GM12878 (cell line): ENCODE results near the gene RUBCNL. TPM values are rescaled to one million over a fixed set of nuclear protein-coding genes. Genes with fewer than 3 reads are reported as not detected.
A peak's percentile ranks its signal among the peaks of the same experiment; 100 is the strongest.

Experiments
- ATAC-seq: fragments of 200-7000 bp; cut with Tn5 transposase; 3 replicates; pipeline ENCODE4 v1.9.1; 2020; ENCODE audit warnings: mild to moderate bottlenecking, moderate library complexity
- BruUV-seq: library from RNA; stranded (reverse); fragments of 400-500 nt; replicated peaks from 2 replicates; lab custom pipeline; 2021; lab: Mats Ljungman, UMichigan
- CTCF ChIA-PET: fragments of 300-600 bp; sonication (Branson Sonifier 250); formaldehyde crosslinking; extraction: SDS; loops from one replicate; lab custom pipeline; 2021; ENCODE audit warnings: inconsistent platforms; lab: Yijun Ruan, JAX
- POLR2A ChIA-PET: fragments of 350-600 bp; formaldehyde crosslinking; extraction: SDS; loops from one replicate; lab custom pipeline; 2021; ENCODE audit warnings: inconsistent platforms; lab: Charles Lee
- RAD21 ChIA-PET: fragments of 300-600 bp; sonication (Branson Sonifier 250); formaldehyde crosslinking; loops from one replicate; lab custom pipeline; 2023; ENCODE audit warnings: antibody characterized with exemption; ENCODE audit not compliant: unreplicated experiment; lab: Charles Lee
- SMC1A ChIA-PET: fragments of 300-600 bp; sonication (Branson Sonifier 250); formaldehyde crosslinking; loops from one replicate; lab custom pipeline; 2023; ENCODE audit not compliant: unreplicated experiment, uncharacterized antibody; lab: Charles Lee
- DNase-seq: peaks from one replicate; pipeline ENCODE4 v3.0.0-alpha.2; 2011; ENCODE audit warnings: low read depth, low spot score
- FAIRE-seq: peaks from 3 replicates; lab custom pipeline; 2011; peaks lifted over from hg19 to GRCh38; lab: Jason Lieb, UNC
- H2AFZ ChIP-seq: 2 replicates; pipeline ENCODE4 v1.6.0; 2011; ENCODE audit warnings: low read depth, low read length, control low read depth; ENCODE audit not compliant: control insufficient read depth
- H3K27ac ChIP-seq: 2 replicates; pipeline ENCODE4 v1.5.1; 2011; ENCODE audit warnings: control low read depth; ENCODE audit not compliant: control insufficient read depth, insufficient read depth
- H3K27me3 ChIP-seq, 2 experiments: replicated peaks in 1 of 2; 2 replicates each; pipeline versions ENCODE4 v1.6.0 to v1.6.1; 2011; ENCODE audit warnings: low read length in 1 of 2; ENCODE audit not compliant: control insufficient read depth in 2 of 2, insufficient read depth in 2 of 2
- H3K36me3 ChIP-seq, 2 experiments: 2 replicates each; pipeline ENCODE4 v1.5.1; 2011; ENCODE audit warnings: low read length in 1 of 2; ENCODE audit not compliant: control insufficient read depth in 2 of 2, insufficient read depth in 2 of 2
- H3K4me1 ChIP-seq: 2 replicates; pipeline ENCODE4 v1.6.1; 2011; ENCODE audit warnings: mild to moderate bottlenecking, low read length, moderate library complexity, mixed read lengths; ENCODE audit not compliant: control insufficient read depth, insufficient read depth
- H3K4me2 ChIP-seq: 2 replicates; pipeline ENCODE4 v1.6.0; 2011; ENCODE audit warnings: control low read depth; ENCODE audit not compliant: control insufficient read depth, insufficient read depth
- H3K4me3 ChIP-seq: fragments of 200-600 bp; sonication (generic); 2 replicates; pipeline ENCODE4 v1.5.1; 2016
- H3K79me2 ChIP-seq: 2 replicates; pipeline ENCODE4 v1.6.0; 2011; ENCODE audit warnings: low read length; ENCODE audit not compliant: control insufficient read depth, insufficient read depth
- H3K9ac ChIP-seq: 2 replicates; pipeline ENCODE4 v1.8.0; 2011; ENCODE audit warnings: low read length, control low read depth, mixed read lengths; ENCODE audit not compliant: control insufficient read depth, insufficient read depth
- H3K9me3 ChIP-seq: replicated peaks from 3 replicates; pipeline ENCODE4 v1.5.1; 2011; ENCODE audit warnings: mild to moderate bottlenecking, low read length; ENCODE audit not compliant: control insufficient read depth, insufficient read depth
- H4K20me1 ChIP-seq: 2 replicates; pipeline ENCODE4 v1.6.0; 2011; ENCODE audit not compliant: control insufficient read depth, insufficient read depth
- CREB1 ChIP-seq: IDR thresholded peaks from 2 replicates; pipeline ENCODE4 v1.6.1; 2012; ENCODE audit warnings: low read depth, mild to moderate bottlenecking, inconsistent platforms
- FOXK2 ChIP-seq: fragments of 450-650 bp; IDR thresholded peaks from 2 replicates; pipeline ENCODE4 v1.6.1; 2017; ENCODE audit warnings: mild to moderate bottlenecking, moderate library complexity
- NFIC ChIP-seq: IDR thresholded peaks from 2 replicates; pipeline ENCODE4 v1.6.1; 2012; ENCODE audit warnings: low read depth, mild to moderate bottlenecking, inconsistent platforms, low read length, moderate library complexity
- RB1 ChIP-seq: fragments of 450-650 bp; formaldehyde crosslinking; IDR thresholded peaks from 2 replicates; pipeline ENCODE4 v1.6.1; 2017; ENCODE audit warnings: mild to moderate bottlenecking, borderline replicate concordance
- SUZ12 ChIP-seq: fragments of 200-600 bp; sonication (generic); IDR thresholded peaks from one replicate; pipeline ENCODE4 v1.6.1; 2018; ENCODE audit warnings: antibody characterized with exemption, mild to moderate bottlenecking; ENCODE audit not compliant: unreplicated experiment
- ZBED1 ChIP-seq: IDR thresholded peaks from 2 replicates; pipeline ENCODE4 v1.6.1; 2016; ENCODE audit warnings: borderline replicate concordance
- ZNF217 ChIP-seq: fragments of 450-650 bp; IDR thresholded peaks from 2 replicates; pipeline ENCODE4 v1.6.1; 2017; ENCODE audit warnings: antibody characterized with exemption, mild to moderate bottlenecking
- WGBS: methylation state at CpG from one replicate; pipeline ENCODE4 v1.1.6; 2016; ENCODE audit warnings: low lambda C conversion rate; ENCODE audit not compliant: insufficient replicate concordance, insufficient coverage; ENCODE audit errors: missing lambda C conversion rate; 5-methylcytosine and 5-hydroxymethylcytosine counted together
- in situ Hi-C: fragments of 300-500 bp; cut with MboI; formaldehyde crosslinking; loops from 9 replicates; pipeline ENCODE4 v1.14.3; 2018; ENCODE audit warnings: mixed read lengths
- intact Hi-C: fragments of 100-400 bp; cut with micrococcal nuclease; formaldehyde crosslinking; loops from one replicate; pipeline ENCODE4 v1.14.2; 2022; ENCODE audit not compliant: unreplicated experiment
- polyA plus RNA-seq, 11 experiments: library from polyadenylated mRNA; depleted of rRNA in 4 of 11; unstranded in 6 of 11; stranded (reverse) in 5 of 11; fragments of >200 nt; fragmentation: Nextera tagmentation in 4 of 11; fragmentation: Illumina TruSeq in 1 of 11; extraction: Ambion mirVana in 4 of 11; extraction: Trizol in 1 of 11; gene quantifications; 1 replicate in 1 of 11; 2 replicates in 10 of 11; pipeline versions ENCODE4 v1.2.1 to v1.2.3, GENCODE V29; 2011 to 2016; ENCODE audit warnings: inconsistent platforms in 2 of 11, missing spikeins in 2 of 11, low read depth in 1 of 11
- total RNA-seq, 4 experiments: library from RNA; depleted of rRNA in 3 of 4; stranded (reverse); fragments of >200 nt in 3 of 4; fragmentation: Illumina TruSeq in 1 of 4; extraction: Trizol in 1 of 4; gene quantifications; 2 replicates each; pipeline versions ENCODE4 v1.2.1 to v1.2.3, GENCODE V29; 2013 to 2021
- TF ChIP-seq, protein P1 (sequence below): IDR thresholded peaks from 2 replicates; pipeline ENCODE4 v1.6.1; 2011; ENCODE audit warnings: borderline replicate concordance, low read depth, mild to moderate bottlenecking, moderate library complexity, low read length; ENCODE audit not compliant: insufficient read depth, poor library complexity, severe bottlenecking
- TF ChIP-seq, protein P2 (sequence below): fragments of 450-650 bp; IDR thresholded peaks from 2 replicates; pipeline ENCODE4 v1.6.1; 2016; ENCODE audit warnings: mild to moderate bottlenecking, moderate library complexity, borderline replicate concordance

RUBCNL gene
- total and polyA plus RNA-seq, 10 of the 15 experiments (the other 5 are each of a cell fraction or from before 2014, with no cell fraction given), result 0.71 to 51.9 (median 38.2) TPM

DNA sequence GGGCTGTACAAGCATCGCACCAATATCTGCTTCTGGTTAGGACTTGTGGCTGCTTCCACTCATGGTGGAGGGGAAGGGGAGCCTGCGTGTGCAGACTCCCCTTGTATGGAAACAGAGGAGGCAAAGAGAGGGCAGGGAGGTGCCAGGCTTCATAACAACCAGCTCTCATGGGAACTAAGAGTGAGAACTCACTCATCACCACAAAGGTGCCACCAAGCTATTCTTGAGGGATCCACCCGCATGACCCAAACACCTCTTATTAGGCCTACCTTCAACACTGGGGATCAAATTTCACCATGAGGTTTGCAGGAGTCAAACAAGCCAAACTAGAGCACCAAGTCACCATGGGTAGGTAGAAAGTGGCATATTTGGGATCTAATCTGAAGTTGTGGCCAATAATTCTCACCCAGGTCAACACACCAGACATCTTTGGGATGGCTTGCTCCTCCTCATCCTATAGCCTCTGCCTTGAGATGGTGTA is 46.4 kb downstream of the RUBCNL start:
- peaks cover 1% of the 10 kb centered on the region; the same call in 1 of the 3 replicates for H3K9me3 ChIP-seq
- FAIRE-seq, result peak; percentile 41
- no peaks in the 10 kb centered on the region for H4K20me1 ChIP-seq
- H3K9ac ChIP-seq, result no peak overlapping the region
- H3K4me1 ChIP-seq, result peaks cover 36% of the 10 kb centered on the region
- RAD21 ChIA-PET, result no interaction called here
- SMC1A ChIA-PET, result interaction anchor here (0.6 to 1.2 kb wide), 2 partner anchors 48 to 199 kb away, joined by 3 to 4 read pairs; no protein-coding TSS in a partner anchor
- DNase-seq, result no peak
- H3K79me2 ChIP-seq, result no peaks in the 10 kb centered on the region
- no peak overlapping the region for H3K4me2 ChIP-seq
- no peak; the same call in 1 of the 3 replicates for ATAC-seq
- TSS peak; percentile 9 for BruUV-seq
- H2AFZ ChIP-seq, result no peak overlapping the region
- TF ChIP-seq, protein P1, sequence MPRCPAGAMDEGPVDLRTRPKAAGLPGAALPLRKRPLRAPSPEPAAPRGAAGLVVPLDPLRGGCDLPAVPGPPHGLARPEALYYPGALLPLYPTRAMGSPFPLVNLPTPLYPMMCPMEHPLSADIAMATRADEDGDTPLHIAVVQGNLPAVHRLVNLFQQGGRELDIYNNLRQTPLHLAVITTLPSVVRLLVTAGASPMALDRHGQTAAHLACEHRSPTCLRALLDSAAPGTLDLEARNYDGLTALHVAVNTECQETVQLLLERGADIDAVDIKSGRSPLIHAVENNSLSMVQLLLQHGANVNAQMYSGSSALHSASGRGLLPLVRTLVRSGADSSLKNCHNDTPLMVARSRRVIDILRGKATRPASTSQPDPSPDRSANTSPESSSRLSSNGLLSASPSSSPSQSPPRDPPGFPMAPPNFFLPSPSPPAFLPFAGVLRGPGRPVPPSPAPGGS, result no peak
- TF ChIP-seq SUZ12 (no peak), NFIC (no peak), RB1 (no peak), FOXK2 (no peak), ZNF217 (no peak), ZBED1 (no peak), CREB1 (no peak)
- TF ChIP-seq, protein P2, sequence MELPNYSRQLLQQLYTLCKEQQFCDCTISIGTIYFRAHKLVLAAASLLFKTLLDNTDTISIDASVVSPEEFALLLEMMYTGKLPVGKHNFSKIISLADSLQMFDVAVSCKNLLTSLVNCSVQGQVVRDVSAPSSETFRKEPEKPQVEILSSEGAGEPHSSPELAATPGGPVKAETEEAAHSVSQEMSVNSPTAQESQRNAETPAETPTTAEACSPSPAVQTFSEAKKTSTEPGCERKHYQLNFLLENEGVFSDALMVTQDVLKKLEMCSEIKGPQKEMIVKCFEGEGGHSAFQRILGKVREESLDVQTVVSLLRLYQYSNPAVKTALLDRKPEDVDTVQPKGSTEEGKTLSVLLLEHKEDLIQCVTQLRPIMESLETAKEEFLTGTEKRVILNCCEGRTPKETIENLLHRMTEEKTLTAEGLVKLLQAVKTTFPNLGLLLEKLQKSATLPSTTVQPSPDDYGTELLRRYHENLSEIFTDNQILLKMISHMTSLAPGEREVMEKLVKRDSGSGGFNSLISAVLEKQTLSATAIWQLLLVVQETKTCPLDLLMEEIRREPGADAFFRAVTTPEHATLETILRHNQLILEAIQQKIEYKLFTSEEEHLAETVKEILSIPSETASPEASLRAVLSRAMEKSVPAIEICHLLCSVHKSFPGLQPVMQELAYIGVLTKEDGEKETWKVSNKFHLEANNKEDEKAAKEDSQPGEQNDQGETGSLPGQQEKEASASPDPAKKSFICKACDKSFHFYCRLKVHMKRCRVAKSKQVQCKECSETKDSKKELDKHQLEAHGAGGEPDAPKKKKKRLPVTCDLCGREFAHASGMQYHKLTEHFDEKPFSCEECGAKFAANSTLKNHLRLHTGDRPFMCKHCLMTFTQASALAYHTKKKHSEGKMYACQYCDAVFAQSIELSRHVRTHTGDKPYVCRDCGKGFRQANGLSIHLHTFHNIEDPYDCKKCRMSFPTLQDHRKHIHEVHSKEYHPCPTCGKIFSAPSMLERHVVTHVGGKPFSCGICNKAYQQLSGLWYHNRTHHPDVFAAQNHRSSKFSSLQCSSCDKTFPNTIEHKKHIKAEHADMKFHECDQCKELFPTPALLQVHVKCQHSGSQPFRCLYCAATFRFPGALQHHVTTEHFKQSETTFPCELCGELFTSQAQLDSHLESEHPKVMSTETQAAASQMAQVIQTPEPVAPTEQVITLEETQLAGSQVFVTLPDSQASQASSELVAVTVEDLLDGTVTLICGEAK, result no peak
- intact Hi-C loops, result no loop called here
- H3K27me3 ChIP-seq, result no peaks in the 10 kb centered on the region
- H3K36me3 ChIP-seq, result peaks cover 0 to 18% of the 10 kb centered on the region in 2 experiments; a peak in 2 of 4 replicates
- POLR2A ChIA-PET, result no interaction called here
- H3K4me3 ChIP-seq, result no peak overlapping the region
- in situ Hi-C loops, result no loop called here
- WGBS, result 64% methylated on average over 3 of the region's 3 CpGs
- H3K27ac ChIP-seq, result peak overlapping the region; percentile 38; the same call in 1 of the 2 replicates
- CTCF ChIA-PET, result no interaction called here
